Uterus (tissue), 2 donors: ENCODE data around the gene NES.

Source experiments
- CTCF ChIP-seq, 4 experiments: fragments of 200-600 bp in 2 of 4; fragments of 450-650 bp in 2 of 4; sonication (generic) in 2 of 4; IDR thresholded peaks; one replicate each; pipeline ENCODE4 v1.5.1; 2016 to 2019; ENCODE audit warnings: antibody characterized with exemption in 4 of 4, mild to moderate bottlenecking in 2 of 4, moderate library complexity in 1 of 4
- POLR2A ChIP-seq, 2 donors: fragments of 450-650 bp; IDR thresholded peaks; one replicate each; pipeline ENCODE4 v1.6.1; 2016; ENCODE audit warnings: antibody characterized with exemption in 2 of 2, mild to moderate bottlenecking in 1 of 2, moderate library complexity in 1 of 2

- no peak for TF ChIP-seq CTCF (IDR thresholded peaks at IDR 0.05)
- TF ChIP-seq POLR2A (IDR thresholded peaks at IDR 0.05): no peak
Observed at GRCh38 chr1:156658945-156659574, 18.1 kb downstream of the NES start.
